CD4-positive, alpha-beta T cell treated with Interleukin-17A for 1 hour (primary cell): Measurements from ENCODE around the gene CREB3L2.

Experiments
- DNase-seq: peaks from one replicate; pipeline ENCODE4 v3.0.0-alpha.2; 2020

Gene CREB3L2

GRCh38 chr7:137949416-137950262, 52.2 kb downstream of the CREB3L2 start:
- DNase-seq, result no peak

GRCh38 chr7:137948845-137949330, 53.0 kb downstream of the CREB3L2 start:
- DNase-seq, result no peak

- no peak for DNase-seq
Measured at GRCh38 chr7:137948083-137948844, 53.6 kb downstream of the CREB3L2 start.

GRCh38 chr7:137947046-137947445, 54.8 kb downstream of the CREB3L2 start:
- DNase-seq, result no peak

- DNase-seq, result no peak
Measured at GRCh38 chr7:137946011-137946410, 55.9 kb downstream of the CREB3L2 start.

- DNase-seq, result no peak
Measured at GRCh38 chr7:137944168-137944567, 57.7 kb downstream of the CREB3L2 start.

- DNase-seq, result no peak
Measured at GRCh38 chr7:137943132-137943551, 58.7 kb downstream of the CREB3L2 start.

GRCh38 chr7:137942484-137943115, 59.3 kb downstream of the CREB3L2 start:
- DNase-seq, result no peak

GRCh38 chr7:137940656-137941518, 61.0 kb downstream of the CREB3L2 start:
- DNase-seq, result no peak

GRCh38 chr7:137940218-137940617, 61.7 kb downstream of the CREB3L2 start:
- no peak for DNase-seq

GRCh38 chr7:137937202-137937560, 64.7 kb downstream of the CREB3L2 start:
- DNase-seq, result no peak

- DNase-seq, result no peak
Measured at GRCh38 chr7:137936509-137937201, 65.2 kb downstream of the CREB3L2 start.

- peak; percentile 40 for DNase-seq
Measured at GRCh38 chr7:137935884-137936508, 65.9 kb downstream of the CREB3L2 start.

GRCh38 chr7:137934941-137935883, 66.7 kb downstream of the CREB3L2 start:
- DNase-seq, result peak; percentile 50

- DNase-seq, result no peak
Measured at GRCh38 chr7:137934176-137934826, 67.6 kb downstream of the CREB3L2 start.

GRCh38 chr7:137933270-137934017, 68.4 kb downstream of the CREB3L2 start:
- no peak for DNase-seq

GRCh38 chr7:137932881-137933269, 69.0 kb downstream of the CREB3L2 start:
- DNase-seq, result no peak

- no peak for DNase-seq
Measured at GRCh38 chr7:137931823-137932222, 70.1 kb downstream of the CREB3L2 start.

- DNase-seq, result no peak
Measured at GRCh38 chr7:137930581-137930980, 71.3 kb downstream of the CREB3L2 start.
